Measurements from ENCODE around the gene DRD1.

DRD1 gene

DNA sequence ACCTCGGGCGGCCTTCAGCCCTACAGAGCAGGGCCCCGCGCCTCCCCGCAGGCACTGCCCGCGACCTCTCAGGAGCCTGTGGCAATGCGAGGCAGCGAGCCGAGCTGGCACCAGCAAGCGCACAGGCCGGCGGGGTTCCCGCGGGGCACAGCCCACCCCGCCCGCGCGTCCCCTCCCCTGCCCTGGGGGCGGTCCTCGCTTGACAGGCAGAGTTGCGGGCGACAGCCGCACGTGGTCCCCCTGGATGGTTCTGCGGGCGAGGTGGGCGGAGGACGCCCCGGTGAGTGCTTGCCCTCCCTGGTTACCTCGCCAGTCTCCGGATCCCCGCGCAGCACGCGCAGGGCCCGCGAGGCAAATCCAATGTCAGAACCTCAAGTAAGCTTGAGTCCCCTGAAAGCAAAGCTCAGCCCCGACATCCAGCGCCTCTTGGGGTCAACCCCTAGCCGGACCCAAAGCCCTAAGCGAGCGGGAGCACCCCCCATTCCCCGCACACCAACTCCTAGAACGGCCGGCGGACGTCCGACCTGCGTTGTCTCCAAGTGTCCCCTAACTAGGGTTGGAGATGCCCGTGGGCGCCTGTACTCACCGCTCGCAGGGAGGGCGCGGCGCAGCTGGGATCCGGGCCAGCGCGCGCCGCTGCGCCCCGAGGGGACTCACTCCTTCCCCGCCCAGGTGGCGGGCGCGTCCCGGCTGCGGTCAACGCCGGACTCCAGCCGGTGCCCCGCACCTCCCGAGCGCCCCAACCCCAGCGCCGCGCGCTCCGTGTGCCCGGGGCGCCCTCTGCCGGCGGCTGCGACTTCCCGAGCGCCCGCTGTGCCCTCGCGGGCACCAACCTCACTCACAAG, at the start of gene DRD1:
Gene DRD1, minus strand, starts transcription at position 123 of the 845 bp plus-strand sequence. CDS start 1,083 bp downstream, outside the sequence.
- Mint-ChIP-seq H3K27ac (no peak within 1 kb of the TSS), H3K9me3 (no peaks in the 10 kb centered on the region), H3K4me1 (peaks cover 2% of the 10 kb centered on the region), H3K4me3 (peak within 1 kb of the TSS; percentile 60), H3K36me3 (no peaks in the 10 kb centered on the region), H3K27me3 (peaks cover 27% of the 10 kb centered on the region)
- DNase-seq (ENCODE audit: low spot score in 2 of 2) (peak; percentile 9 to 30), ATAC-seq (ENCODE audit: low read depth) (peak; percentile 43)

DNA sequence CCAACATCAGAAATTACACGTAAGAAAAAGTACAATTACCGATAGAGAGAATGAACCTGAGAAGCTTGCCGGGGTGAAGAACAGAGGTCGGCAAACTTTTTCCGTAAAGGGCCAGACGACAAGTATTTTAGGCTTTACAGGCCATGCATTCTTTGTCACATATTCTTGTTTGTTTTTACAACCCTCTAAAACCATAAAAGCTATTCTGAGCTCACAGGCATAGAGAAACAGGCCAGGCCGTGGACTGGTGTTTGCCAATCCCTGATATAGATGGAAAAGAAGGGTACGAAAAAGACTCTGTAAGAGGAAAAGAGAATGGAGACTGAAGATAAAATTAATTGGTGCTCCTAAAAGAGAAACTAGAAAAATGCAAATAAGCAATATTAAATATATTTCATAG, 49.7 kb upstream of the DRD1 start:
- H3K27ac Mint-ChIP-seq, result no peak overlapping the region
- DNase-seq (ENCODE audit: low spot score in 2 of 2) (no peak), ATAC-seq (ENCODE audit: low read depth) (no peak)
- no peaks in the 10 kb centered on the region for H3K9me3 Mint-ChIP-seq
- no peak overlapping the region for H3K4me3 Mint-ChIP-seq
- peaks cover 22% of the 10 kb centered on the region for H3K36me3 Mint-ChIP-seq
- no peaks in the 10 kb centered on the region for H3K27me3 Mint-ChIP-seq
- H3K4me1 Mint-ChIP-seq, result peaks cover 7% of the 10 kb centered on the region

DNA sequence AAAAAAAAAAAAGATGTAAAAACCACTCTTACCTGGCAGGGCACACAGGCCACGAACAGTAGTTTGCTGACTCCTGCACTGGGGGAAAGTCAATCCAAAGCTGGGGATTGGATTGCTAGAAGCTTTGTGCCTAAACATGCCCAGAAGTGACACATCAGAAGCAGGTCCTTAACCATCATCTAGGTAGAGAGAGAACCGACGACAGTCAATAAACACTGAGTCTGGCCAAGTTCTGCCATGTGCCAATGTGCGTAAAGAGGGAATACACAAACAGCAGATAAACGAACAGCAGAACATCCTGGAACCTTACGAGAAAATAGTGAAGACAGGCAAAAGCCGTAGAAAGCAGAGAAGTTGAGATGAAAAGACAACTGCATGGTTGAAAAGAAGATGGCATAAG, 49.3 kb upstream of the DRD1 start:
- Mint-ChIP-seq H3K27ac (no peak overlapping the region), H3K27me3 (no peaks in the 10 kb centered on the region), H3K9me3 (no peaks in the 10 kb centered on the region), H3K4me1 (peaks cover 10% of the 10 kb centered on the region), H3K4me3 (no peak overlapping the region), H3K36me3 (peaks cover 24% of the 10 kb centered on the region)
- no peak for ATAC-seq (ENCODE audit: low read depth)
- no peak for DNase-seq (ENCODE audit: low spot score in 2 of 2)

DNA sequence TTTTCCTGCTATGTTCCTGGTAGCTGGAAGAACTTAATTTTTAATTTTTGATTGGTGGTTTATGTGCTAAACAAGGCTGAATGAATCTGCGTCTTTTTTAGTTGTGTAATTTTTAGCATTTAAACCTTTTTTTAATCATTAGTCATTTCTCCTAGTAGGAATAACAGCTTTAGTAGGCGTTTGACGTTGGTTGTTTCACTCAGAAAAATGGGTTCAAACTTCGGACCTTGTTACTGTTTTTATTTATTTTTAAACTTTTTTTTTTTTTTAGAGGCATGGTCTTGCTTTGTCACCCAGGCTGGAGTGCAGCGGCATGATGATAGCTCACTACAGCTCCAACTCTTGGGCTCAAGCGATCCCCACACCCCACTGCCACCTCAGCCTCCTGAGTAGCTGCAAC, 47.2 kb upstream of the DRD1 start:
- no peak overlapping the region for H3K4me3 Mint-ChIP-seq
- no peaks in the 10 kb centered on the region for H3K27me3 Mint-ChIP-seq
- peaks cover 27% of the 10 kb centered on the region for H3K36me3 Mint-ChIP-seq
- H3K4me1 Mint-ChIP-seq, result peaks cover 17% of the 10 kb centered on the region
- no peaks in the 10 kb centered on the region for H3K9me3 Mint-ChIP-seq
- no peak for ATAC-seq (ENCODE audit: low read depth)
- H3K27ac Mint-ChIP-seq, result no peak overlapping the region
- no peak for DNase-seq (ENCODE audit: low spot score in 2 of 2)

DNA sequence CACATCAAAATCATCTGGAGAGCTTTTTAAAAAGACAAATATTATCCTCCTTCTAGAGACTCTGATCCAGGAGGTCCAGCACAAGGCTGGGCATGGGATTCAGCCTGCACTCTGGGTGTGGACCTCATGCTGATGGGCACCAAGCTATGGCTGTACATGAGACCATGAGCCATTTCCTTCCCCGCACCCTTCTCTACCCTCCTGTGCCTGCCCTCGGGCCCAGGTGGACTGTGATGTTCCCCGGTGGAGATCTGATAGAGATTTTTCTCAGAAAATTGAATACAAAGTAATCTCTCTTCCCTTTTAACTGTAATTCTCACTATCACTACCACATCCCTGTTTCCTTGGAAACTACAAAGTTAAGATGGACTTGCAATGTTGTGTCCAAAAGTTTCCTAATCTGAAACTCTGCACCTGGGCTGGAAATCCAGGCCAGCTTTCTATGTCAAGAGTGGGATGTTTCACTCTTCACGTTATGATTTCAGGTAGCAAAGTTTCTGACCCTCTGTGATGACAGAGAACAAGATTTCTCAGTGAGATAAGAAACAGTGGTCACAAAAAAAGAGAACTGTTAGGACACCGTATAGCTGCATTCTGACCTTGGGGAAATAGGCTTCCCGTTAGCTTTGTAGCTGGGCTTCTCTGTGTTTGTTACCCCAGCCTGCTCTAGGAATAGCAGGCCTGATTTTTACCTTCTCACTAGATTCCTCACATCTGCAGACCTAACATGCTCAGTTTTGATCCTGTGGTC, 45.9 kb upstream of the DRD1 start:
- peaks cover 20% of the 10 kb centered on the region for H3K4me1 Mint-ChIP-seq
- no peak overlapping the region for H3K4me3 Mint-ChIP-seq
- no peak for ATAC-seq (ENCODE audit: low read depth)

DNA sequence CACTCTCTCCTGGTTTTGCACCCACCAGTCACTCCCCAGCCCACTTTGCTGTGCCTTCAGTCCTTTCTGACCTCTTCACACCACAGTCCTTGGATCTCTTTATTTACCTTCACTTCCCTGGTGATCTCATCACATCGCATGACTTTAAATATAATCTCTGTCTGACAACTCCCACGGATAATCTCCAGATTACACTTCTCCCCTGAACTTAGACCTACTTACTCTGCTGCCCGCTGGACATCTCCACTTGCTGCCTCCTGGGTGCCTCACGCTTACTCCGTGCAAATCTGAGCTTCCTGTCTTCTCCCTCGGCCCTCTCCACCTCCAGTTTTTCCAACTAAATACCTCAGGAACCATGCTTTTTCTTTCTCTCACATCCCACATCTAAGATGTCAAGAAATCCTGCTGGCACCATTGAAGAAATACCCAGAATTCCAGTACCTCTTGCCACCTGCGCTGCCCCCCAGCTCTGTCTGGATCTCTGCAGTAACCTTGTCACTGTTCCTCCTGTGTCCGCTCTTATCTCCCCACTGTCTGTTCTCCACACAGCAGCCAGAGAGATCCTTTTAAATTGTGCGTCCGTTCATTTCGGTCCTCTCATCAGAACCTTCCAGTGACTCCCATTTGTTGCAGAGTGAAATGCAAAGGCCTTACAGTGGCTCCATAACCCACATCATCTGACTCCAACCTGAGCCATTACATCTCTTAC, 43.7 kb upstream of the DRD1 start:
- peaks cover 33% of the 10 kb centered on the region for H3K36me3 Mint-ChIP-seq
- H3K27ac Mint-ChIP-seq, result no peak overlapping the region
- peaks cover 26% of the 10 kb centered on the region for H3K4me1 Mint-ChIP-seq
- no peak overlapping the region for H3K4me3 Mint-ChIP-seq
- ATAC-seq (ENCODE audit: low read depth) (no peak), DNase-seq (ENCODE audit: low spot score in 2 of 2) (no peak)
- no peaks in the 10 kb centered on the region for H3K9me3 Mint-ChIP-seq
- H3K27me3 Mint-ChIP-seq, result no peaks in the 10 kb centered on the region

More for the DNA sequence above, 45.9 kb upstream of the DRD1 start:
- Mint-ChIP-seq H3K27me3 (no peaks in the 10 kb centered on the region), H3K9me3 (no peaks in the 10 kb centered on the region), H3K27ac (no peak overlapping the region), H3K36me3 (peaks cover 26% of the 10 kb centered on the region)
- DNase-seq (ENCODE audit: low spot score in 2 of 2), result no peak

DNA sequence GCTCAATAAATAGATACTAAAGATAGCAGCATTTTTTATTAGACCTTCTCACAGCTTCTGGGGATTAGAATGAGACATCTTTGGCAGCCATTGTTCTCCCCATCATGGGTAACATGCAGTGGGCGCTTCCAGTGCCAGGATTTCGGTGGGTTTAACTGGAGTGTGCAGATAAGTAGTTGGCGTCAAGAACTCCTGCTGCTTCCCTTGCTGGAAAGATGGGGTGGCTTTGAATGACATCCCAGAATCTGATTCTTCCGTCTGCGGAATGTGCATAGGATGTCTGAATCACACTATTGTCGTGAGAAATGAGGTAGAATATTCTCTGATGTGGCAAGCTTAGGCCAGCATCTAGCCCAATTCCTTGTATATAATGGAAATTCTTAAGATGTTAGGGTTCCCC, 41.6 kb upstream of the DRD1 start:
- peaks cover 30% of the 10 kb centered on the region for H3K36me3 Mint-ChIP-seq
- H3K27me3 Mint-ChIP-seq, result no peaks in the 10 kb centered on the region
- no peaks in the 10 kb centered on the region for H3K9me3 Mint-ChIP-seq
- DNase-seq (ENCODE audit: low spot score in 2 of 2) (no peak), ATAC-seq (ENCODE audit: low read depth) (no peak)
- no peak overlapping the region for H3K27ac Mint-ChIP-seq
- H3K4me1 Mint-ChIP-seq, result peaks cover 31% of the 10 kb centered on the region
- no peak overlapping the region for H3K4me3 Mint-ChIP-seq

DNA sequence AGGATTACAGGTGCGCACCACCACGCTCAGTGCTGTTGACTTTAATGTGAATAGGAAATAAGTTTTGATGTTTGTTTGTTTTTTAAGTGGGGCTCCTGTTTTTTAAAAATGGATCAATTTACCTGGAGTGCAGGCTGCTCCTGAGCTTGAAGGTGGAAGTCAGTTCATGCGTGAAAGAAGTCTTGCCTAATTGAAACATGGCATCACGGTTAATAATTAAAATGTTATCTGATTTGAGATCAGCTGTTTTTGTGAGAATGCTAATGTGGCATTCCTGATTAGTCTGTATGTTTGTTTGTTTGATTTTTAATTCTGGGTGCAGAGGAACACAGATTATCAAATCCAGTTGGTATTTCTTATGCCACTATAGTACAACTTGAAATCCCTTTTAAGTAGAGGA, 40.8 kb upstream of the DRD1 start:
- Mint-ChIP-seq H3K27ac (no peak overlapping the region), H3K36me3 (peaks cover 30% of the 10 kb centered on the region), H3K27me3 (no peaks in the 10 kb centered on the region), H3K4me1 (peaks cover 37% of the 10 kb centered on the region), H3K4me3 (no peak overlapping the region), H3K9me3 (no peaks in the 10 kb centered on the region)
- DNase-seq (ENCODE audit: low spot score in 2 of 2), result no peak
- ATAC-seq (ENCODE audit: low read depth), result no peak

DNA sequence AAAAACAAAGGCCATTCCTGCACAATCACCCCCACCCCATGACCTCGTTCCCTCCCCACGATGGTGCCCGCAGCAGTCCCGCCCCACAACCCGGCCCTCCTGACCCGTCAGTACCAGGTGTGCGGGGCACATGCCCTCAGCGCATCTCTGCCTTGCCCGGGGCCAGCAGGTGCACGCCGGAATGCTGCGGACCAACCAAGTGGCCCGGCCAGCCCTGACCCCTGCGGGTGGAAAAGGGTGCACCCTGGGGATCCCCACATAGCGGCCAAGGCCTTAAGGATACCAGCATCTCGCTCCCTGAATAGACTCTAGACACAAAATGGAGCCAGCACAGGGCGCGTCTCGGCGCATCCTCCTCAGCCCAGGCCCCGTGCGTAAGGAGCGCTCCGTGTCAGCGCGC, 40.3 kb upstream of the DRD1 start:
- DNase-seq (ENCODE audit: low spot score in 2 of 2), result no peak
- no peak for ATAC-seq (ENCODE audit: low read depth)
- Mint-ChIP-seq H3K36me3 (peaks cover 30% of the 10 kb centered on the region), H3K27ac (no peak overlapping the region), H3K4me1 (peaks cover 39% of the 10 kb centered on the region), H3K4me3 (no peak overlapping the region), H3K27me3 (no peaks in the 10 kb centered on the region), H3K9me3 (no peaks in the 10 kb centered on the region)

DNA sequence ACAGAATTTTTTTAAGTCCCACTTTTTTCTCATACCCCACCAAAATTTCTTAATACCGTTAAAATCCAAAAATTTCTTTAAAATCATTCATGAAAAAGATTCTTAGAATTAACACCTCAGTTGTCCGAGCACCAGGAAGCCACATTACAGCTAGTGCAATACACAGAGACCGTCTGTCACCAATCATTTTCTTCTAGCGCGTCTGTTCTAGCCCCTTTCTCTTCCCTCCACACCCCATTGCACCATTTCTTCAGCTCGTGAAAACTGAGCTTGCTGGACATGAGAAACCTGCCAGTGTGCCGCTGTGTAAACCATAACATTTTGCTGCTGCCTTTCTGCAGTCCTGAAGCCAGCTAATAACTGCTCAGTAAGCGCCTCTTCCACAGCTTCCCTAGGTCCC, 39.4 kb upstream of the DRD1 start:
- Mint-ChIP-seq H3K27me3 (no peaks in the 10 kb centered on the region), H3K4me1 (peaks cover 41% of the 10 kb centered on the region)
- no peak for DNase-seq (ENCODE audit: low spot score in 2 of 2)

DNA sequence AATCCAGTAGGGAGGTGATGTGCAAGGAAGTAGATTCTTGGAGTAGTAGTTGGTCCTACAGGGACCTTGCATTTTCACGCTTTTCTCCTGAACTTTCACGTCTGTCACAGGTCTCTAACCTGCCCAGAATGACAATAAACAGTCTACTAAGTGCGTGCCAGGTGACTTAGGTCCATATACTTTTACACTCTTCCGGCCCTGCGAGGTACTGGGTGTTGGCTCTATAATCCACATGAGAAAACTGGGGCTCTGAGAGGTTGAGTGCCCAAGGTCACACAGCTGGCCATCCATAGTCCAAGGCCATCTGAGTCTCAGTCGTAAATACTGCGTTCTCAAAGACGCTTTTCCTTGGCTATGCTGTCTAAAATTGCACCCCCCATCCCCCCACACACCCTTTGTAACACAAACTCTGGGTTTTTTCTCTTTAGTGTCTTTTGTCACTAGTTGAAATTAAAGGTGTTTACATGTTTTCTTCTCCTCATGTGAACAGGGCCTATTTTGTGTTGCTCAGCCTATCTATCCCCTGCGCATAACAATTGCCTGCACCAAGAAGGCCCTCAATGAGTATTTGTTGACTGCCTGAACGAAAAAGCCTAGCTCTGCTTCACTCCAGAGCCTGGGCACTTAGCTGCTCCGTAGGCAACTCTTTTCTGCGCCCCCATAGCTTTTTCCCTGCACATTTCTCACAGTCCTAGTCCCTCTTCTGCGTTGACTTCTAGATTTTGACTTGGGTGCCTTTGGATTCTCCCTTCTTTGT, 35.3 kb upstream of the DRD1 start:
- Mint-ChIP-seq H3K4me3 (peak overlapping the region; percentile 98), H3K27ac (peak overlapping the region; percentile 92), H3K36me3 (peaks cover 10% of the 10 kb centered on the region), H3K9me3 (no peaks in the 10 kb centered on the region), H3K27me3 (peaks cover 3% of the 10 kb centered on the region), H3K4me1 (peaks cover 32% of the 10 kb centered on the region)
- peak; percentile 6 for ATAC-seq (ENCODE audit: low read depth)
- peak in 1 of 2 donors; percentile 0 for DNase-seq (ENCODE audit: low spot score in 2 of 2)

More for the DNA sequence above, 39.4 kb upstream of the DRD1 start:
- Mint-ChIP-seq H3K27ac (no peak overlapping the region), H3K4me3 (no peak overlapping the region), H3K36me3 (peaks cover 24% of the 10 kb centered on the region), H3K9me3 (no peaks in the 10 kb centered on the region)
- ATAC-seq (ENCODE audit: low read depth), result no peak

DNA sequence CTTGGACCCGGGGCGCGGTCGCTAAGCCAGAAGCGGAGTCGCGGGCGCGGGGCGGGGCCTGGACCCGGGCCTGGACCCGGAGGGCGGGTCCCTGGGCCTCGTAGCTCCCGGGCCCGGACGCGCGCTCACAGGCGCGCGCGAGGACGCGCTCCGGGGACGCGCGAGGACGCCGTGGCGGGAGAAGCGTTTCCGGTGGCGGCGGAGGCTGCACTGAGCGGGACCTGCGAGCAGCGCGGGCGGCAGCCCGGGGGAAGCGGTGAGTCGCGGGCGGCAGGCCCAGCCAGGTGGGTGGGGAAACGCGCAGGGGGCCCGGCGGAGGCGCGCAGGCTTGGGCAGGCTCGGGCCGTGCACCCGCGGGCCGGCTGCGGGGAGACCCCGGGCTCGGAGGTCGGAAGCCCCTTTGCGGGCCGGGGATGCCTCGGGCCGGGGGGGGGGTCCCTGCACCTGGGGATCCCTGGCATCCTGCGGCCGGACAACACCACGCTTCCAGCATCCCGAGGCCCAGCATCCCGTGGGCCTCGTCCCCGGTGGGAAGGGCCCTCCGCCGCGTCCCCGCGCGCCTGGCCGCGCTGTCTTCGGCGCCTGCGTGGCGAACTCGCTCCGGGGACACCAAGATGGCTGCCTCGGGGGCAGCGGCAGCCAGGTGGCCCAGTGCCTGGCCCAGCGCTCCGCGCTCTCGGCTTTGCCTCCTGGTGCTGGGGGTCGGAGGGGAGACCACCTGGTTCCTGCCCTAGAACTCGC, 34.6 kb upstream of the DRD1 start, which contains the start of gene SFXN1:
Gene SFXN1, plus strand, starts transcription at position 177 of the 741 bp plus-strand sequence. CDS start 13,544 bp downstream, outside the sequence.
- Mint-ChIP-seq H3K9me3 (no peaks in the 10 kb centered on the region), H3K4me3 (peak within 1 kb of the TSS; percentile 98), H3K27ac (peak within 1 kb of the TSS; percentile 92), H3K4me1 (peaks cover 29% of the 10 kb centered on the region), H3K36me3 (peaks cover 5% of the 10 kb centered on the region), H3K27me3 (peaks cover 4% of the 10 kb centered on the region)
- DNase-seq (ENCODE audit: low spot score in 2 of 2) (peak; percentile 65 to 71), ATAC-seq (ENCODE audit: low read depth) (peak; percentile 84)

DNA sequence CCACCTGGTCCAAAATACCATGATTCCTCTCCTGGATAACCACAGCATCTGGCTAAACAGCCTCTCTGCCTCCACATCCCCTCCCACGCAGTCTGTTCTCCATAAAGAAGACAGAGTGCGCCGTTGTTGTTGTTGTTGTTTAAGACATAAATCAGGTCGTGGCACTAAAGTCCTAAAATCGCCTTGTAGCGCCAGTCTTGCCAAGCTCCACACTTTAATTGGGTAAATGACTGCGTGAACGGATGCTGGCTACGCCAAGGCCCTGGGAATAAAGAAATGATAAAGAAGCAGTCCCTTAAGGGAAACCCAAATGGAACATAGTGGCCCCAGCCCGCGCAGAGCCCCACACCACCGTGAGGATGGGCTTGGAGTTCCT, 34.0 kb upstream of the DRD1 start:
- peak overlapping the region; percentile 82 for H3K27ac Mint-ChIP-seq
- peaks cover 2% of the 10 kb centered on the region for H3K36me3 Mint-ChIP-seq
- H3K4me1 Mint-ChIP-seq, result peaks cover 26% of the 10 kb centered on the region
- peak overlapping the region; percentile 91 for H3K4me3 Mint-ChIP-seq
- DNase-seq (ENCODE audit: low spot score in 2 of 2) (no peak), ATAC-seq (ENCODE audit: low read depth) (no peak)
- no peaks in the 10 kb centered on the region for H3K9me3 Mint-ChIP-seq
- peaks cover 4% of the 10 kb centered on the region for H3K27me3 Mint-ChIP-seq
